Heart left ventricle (tissue), 16 donors: Measurements from ENCODE around the gene DRC1. TPM values are rescaled to one million over a fixed set of nuclear protein-coding genes. Genes with fewer than 3 reads are reported as not detected.
"Not testable (repeated sequence)": the region's sequence is repeated elsewhere in the genome, so short reads cannot be mapped to it uniquely, and the experiment has no call there.

Experiments
- ATAC-seq, 4 donors: fragments of 200-7000 bp; cut with Tn5 transposase; one replicate each; pipeline ENCODE4 v1.9.1; 2020 to 2022; ENCODE audit warnings: moderate library complexity in 4 of 4, mild to moderate bottlenecking in 3 of 4, moderate number of reproducible peaks in 1 of 4
- DNase-seq, 5 donors: peaks; one replicate each; pipeline ENCODE4 v3.0.0-alpha.2; 2020
- H3K27ac ChIP-seq, 12 donors: fragments of 200-600 bp; sonication (generic) in 4 of 12; one replicate each; pipeline versions ENCODE4 v1.5.0 to v1.8.0; 2016 to 2022; ENCODE audit warnings: mild to moderate bottlenecking in 2 of 12
- H3K27me3 ChIP-seq, 9 donors: fragments of 200-600 bp; sonication (generic) in 2 of 9; one replicate each; pipeline versions ENCODE4 v1.5.1 to v1.8.0; 2016 to 2022; ENCODE audit warnings: mild to moderate bottlenecking in 3 of 9
- H3K36me3 ChIP-seq, 9 donors: fragments of 200-600 bp; sonication (generic) in 2 of 9; one replicate each; pipeline versions ENCODE4 v1.5.0 to v1.8.0; 2018 to 2022; ENCODE audit warnings: mild to moderate bottlenecking in 2 of 9
- H3K4me1 ChIP-seq, 12 donors: fragments of 200-600 bp; sonication (generic) in 4 of 12; one replicate each; pipeline versions ENCODE4 v1.5.0 to v1.8.0; 2016 to 2022; ENCODE audit warnings: mild to moderate bottlenecking in 3 of 12
- H3K4me3 ChIP-seq, 12 donors: fragments of 200-600 bp; sonication (generic) in 4 of 12; one replicate each; pipeline versions ENCODE4 v1.5.0 to v1.8.0; 2017 to 2022; ENCODE audit warnings: mild to moderate bottlenecking in 9 of 12, moderate library complexity in 4 of 12
- H3K9me3 ChIP-seq, 12 donors: fragments of 200-600 bp; sonication (generic) in 4 of 12; one replicate each; pipeline versions ENCODE4 v1.5.0 to v1.8.0; 2016 to 2022; ENCODE audit warnings: mild to moderate bottlenecking in 1 of 12
- POLR2A ChIP-seq, 2 donors: fragments of 450-650 bp; IDR thresholded peaks; one replicate each; pipeline ENCODE4 v1.6.1; 2017; ENCODE audit warnings: antibody characterized with exemption in 2 of 2, mild to moderate bottlenecking in 2 of 2, moderate library complexity in 2 of 2
- WGBS, 4 donors: extraction: QIAGEN DNeasy Blood & Tissue Kit in 2 of 4; methylation state at CpG; one replicate each; pipeline versions ENCODE4 v1.1.5 to v1.1.7; 2013 to 2018; 5-methylcytosine and 5-hydroxymethylcytosine counted together
- intact Hi-C, 10 donors: fragments of 100-400 bp; cut with DNase I; formaldehyde crosslinking; loops; one replicate each; pipeline versions ENCODE4 v1.11.1 to v1.14.2; 2022
- polyA plus RNA-seq, 2 donors: library from polyadenylated mRNA; stranded (reverse); fragments of 200-250 nt; gene quantifications; one replicate each; pipeline ENCODE4 v1.2.3, GENCODE V29; 2013
- total RNA-seq, 9 donors: library from RNA; depleted of rRNA in 2 of 9; stranded (reverse); fragments of >200 nt in 2 of 9; fragmentation: NEBNext Ultra II Directional in 3 of 9; extraction: Animal tissue kit (Norgen Biotek cat#: 25700) in 3 of 9; gene quantifications; one replicate each; pipeline versions ENCODE4 v1.1.0 to v1.2.4, GENCODE V29; 2016 to 2023
- TF ChIP-seq, protein P1 (sequence below), 12 donors: fragments of 200-600 bp; sonication (generic) in 4 of 12; IDR thresholded peaks; one replicate each; pipeline versions ENCODE4 v1.5.0 to v1.8.0; 2018 to 2022; ENCODE audit warnings: antibody characterized with exemption in 12 of 12, mild to moderate bottlenecking in 5 of 12
- donor health status: ischemic (EF 13 %, LVEDD 7.1; RV severe dilation, severe dysfunction).
- donor health status: healthy with polysubstance abuse.
- donor health status: DM: no; HTN: yes; CAD: no.
- donor health status: DM: no; HTN: no; CAD: no.
- donor health status: ischemic (EF 25% LVEDD 6.9; RV normal size, moderate dysfunction).
- donor health status: ischemic (EF 25% LVEDD 5.7; RV mildly dilated, moderate dysfunction).
- donor health status: healthy.
- donor health status: DM: yes; HTN: yes; CAD: no.
- donor health status: ischemic (EF 35%, LVEDD 5.7; RV mildly dilated, moderate dysfunction).
- donor health status: nonischemic (EF 11% LVEDD 7.7; RV severe dilation, severe dysfunction).
- donor health status: DM: yes; HTN: yes; CAD: no.
- donor health status: PGD.
- donor health status: ischemic (EF 29% LVEDD 5.4; RV normal size, mild dysfunction).
- donor health status: nonischemic (EF 23%, LVEDD 6.1; RV moderate dilation, normal function).

Gene DRC1
- total and polyA plus RNA-seq, 11 donors, result 0.15 to 0.73 (median 0.44) TPM; not detected in 8

DNA sequence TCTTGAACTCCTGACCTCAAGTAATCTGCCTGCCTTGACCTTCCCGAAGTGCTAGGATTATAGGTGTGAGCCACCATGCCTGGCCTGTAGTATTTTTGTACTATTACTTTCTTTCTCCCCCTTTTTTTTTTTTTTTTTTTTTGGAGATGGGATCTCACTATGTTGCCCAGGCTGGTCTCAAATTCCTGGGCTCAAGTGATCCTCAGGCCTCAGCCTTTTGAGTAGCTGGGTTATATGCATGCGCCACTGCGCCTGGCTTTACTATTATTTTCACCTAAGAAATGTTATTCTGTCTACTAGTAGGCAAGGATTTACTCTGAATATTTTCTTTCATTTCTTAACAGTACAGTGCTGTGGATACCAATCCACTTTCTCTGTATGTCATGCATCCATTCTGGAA, 37.8 kb upstream of the DRC1 start:
- ATAC-seq (no peak), DNase-seq (no peak)
- intact Hi-C loops, result no loop called here
- no peaks in the 10 kb centered on the region for H3K9me3 ChIP-seq
- H3K27me3 ChIP-seq, result no peaks in the 10 kb centered on the region
- no peak overlapping the region for H3K27ac ChIP-seq
- 86 to 99% (median 97%) methylated on average over 3 of the region's 3 CpGs for WGBS, 4 donors
- TF ChIP-seq POLR2A (IDR thresholded peaks at IDR 0.05), result no peak
- TF ChIP-seq, protein P1, sequence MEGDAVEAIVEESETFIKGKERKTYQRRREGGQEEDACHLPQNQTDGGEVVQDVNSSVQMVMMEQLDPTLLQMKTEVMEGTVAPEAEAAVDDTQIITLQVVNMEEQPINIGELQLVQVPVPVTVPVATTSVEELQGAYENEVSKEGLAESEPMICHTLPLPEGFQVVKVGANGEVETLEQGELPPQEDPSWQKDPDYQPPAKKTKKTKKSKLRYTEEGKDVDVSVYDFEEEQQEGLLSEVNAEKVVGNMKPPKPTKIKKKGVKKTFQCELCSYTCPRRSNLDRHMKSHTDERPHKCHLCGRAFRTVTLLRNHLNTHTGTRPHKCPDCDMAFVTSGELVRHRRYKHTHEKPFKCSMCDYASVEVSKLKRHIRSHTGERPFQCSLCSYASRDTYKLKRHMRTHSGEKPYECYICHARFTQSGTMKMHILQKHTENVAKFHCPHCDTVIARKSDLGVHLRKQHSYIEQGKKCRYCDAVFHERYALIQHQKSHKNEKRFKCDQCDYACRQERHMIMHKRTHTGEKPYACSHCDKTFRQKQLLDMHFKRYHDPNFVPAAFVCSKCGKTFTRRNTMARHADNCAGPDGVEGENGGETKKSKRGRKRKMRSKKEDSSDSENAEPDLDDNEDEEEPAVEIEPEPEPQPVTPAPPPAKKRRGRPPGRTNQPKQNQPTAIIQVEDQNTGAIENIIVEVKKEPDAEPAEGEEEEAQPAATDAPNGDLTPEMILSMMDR (IDR thresholded peaks at IDR 0.05), result no peak
- peaks cover 0 to under 1% (median 0%) of the 10 kb centered on the region in 12 donors for H3K4me1 ChIP-seq
- peaks cover 0 to 43% (median 24%) of the 10 kb centered on the region in 9 donors for H3K36me3 ChIP-seq
- no peak overlapping the region for H3K4me3 ChIP-seq

DNA sequence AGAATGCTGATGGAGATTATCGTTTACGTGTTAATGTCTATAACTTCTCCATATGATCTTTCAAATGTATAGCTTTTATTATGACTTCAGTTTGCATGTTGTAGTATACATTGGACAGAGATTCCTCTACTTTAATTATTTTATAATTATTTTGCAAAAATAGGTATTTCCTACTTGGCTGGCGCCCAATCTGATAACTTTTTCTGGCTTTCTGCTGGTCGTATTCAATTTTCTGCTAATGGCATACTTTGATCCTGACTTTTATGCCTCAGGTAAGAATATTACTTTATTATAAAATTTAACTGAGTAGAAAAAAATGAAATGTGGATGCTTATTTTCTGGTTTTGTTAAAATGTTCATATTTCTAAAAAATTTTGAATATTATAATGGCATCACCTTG, 37.1 kb upstream of the DRC1 start:
- no peaks in the 10 kb centered on the region for H3K27me3 ChIP-seq
- DNase-seq (no peak), ATAC-seq (no peak)
- H3K4me3 ChIP-seq, result no peak overlapping the region
- intact Hi-C loops, result no loop called here
- H3K27ac ChIP-seq, result no peak overlapping the region
- peaks cover 0 to 50% (median 24%) of the 10 kb centered on the region in 9 donors for H3K36me3 ChIP-seq
- WGBS, 4 donors, result 88 to 91% (median 90%) methylated on average over 4 of the region's 4 CpGs
- peaks cover 0 to 7% (median 0%) of the 10 kb centered on the region in 12 donors for H3K4me1 ChIP-seq
- no peaks in the 10 kb centered on the region for H3K9me3 ChIP-seq
- no peak for TF ChIP-seq POLR2A (IDR thresholded peaks at IDR 0.05)
- TF ChIP-seq, protein P1 (IDR thresholded peaks at IDR 0.05), result no peak

DNA sequence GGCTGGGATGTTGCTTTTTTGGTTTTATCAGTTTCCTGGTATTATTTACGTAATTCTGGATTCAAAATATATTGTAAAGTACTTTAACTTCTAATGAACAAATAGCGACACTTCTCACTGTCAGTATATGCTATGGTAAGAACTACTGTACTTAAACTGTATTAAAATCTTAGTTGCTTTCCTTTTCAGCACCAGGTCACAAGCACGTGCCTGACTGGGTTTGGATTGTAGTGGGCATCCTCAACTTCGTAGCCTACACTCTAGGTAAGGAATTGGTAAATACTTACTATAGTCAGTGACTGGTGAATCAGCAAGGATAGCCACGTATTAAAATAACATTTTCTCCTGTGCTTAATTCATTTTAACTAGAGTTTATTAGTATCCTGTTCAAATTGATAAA, 34.8 kb upstream of the DRC1 start:
- Histone ChIP-seq H3K4me1 (peaks cover 0 to 7% (median 0%) of the 10 kb centered on the region in 12 donors), H3K9me3 (no peaks in the 10 kb centered on the region), H3K4me3 (no peak overlapping the region), H3K27ac (no peak overlapping the region), H3K36me3 (peaks cover 0 to 50% (median 24%) of the 10 kb centered on the region in 9 donors), H3K27me3 (no peaks in the 10 kb centered on the region)
- 92 to 96% (median 93%) methylated on average over 5 of the region's 5 CpGs for WGBS, 4 donors
- TF ChIP-seq, protein P1 (IDR thresholded peaks at IDR 0.05), result no peak
- no peak for TF ChIP-seq POLR2A (IDR thresholded peaks at IDR 0.05)
- ATAC-seq, result no peak
- DNase-seq, result no peak
- intact Hi-C loops, result no loop called here

DNA sequence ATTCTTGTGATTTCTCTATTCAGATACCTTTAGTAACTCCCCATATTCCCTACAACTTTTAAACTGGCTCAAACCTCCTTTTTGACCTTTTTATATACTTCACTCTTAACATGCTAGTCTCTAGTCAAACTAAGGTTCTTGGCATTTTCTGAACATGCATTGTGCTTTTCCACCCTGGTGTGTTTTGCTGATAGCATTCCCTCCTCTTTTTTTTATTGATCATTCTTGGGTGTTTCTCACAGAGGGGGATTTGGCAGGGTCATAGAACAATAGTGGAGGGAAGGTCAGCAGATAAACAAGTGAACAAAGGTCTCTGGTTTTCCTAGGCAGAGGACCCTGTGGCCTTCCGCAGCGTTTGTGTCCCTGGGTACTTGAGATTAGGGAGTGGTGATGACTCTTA, 32.1 kb upstream of the DRC1 start:
- DNase-seq, H3K27ac ChIP-seq, intact Hi-C loops, H3K4me1 ChIP-seq, H3K4me3 ChIP-seq, H3K27me3 ChIP-seq, ATAC-seq, H3K9me3 ChIP-seq: not testable (repeated sequence)
- 30 to 80% (median 35%) methylated on average over 2 of the region's 2 CpGs for WGBS, 4 donors
- peaks cover 0 to 65% (median 43%) of the 10 kb centered on the region in 9 donors for H3K36me3 ChIP-seq

DNA sequence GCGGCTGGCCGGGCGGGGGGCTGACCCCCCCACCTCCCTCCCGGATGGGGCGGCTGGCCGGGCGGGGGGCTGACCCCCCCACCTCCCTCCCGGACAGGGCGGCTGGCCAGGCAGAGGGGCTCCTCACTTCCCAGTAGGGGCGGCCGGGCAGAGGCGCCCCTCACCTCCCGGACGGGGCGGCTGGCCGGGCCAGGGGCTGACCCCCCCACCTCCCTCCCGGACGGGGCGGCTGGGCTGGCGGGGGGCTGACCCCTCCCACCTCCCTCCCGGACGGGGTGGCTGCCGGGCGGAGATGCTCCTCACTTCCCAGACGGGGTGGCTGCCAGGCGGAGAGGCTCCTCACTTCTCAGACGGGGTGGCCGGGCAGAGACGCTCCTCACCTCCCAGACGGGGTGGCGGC, 30.8 kb upstream of the DRC1 start:
- DNase-seq, H3K27me3 ChIP-seq, intact Hi-C loops, H3K4me1 ChIP-seq, H3K4me3 ChIP-seq, ATAC-seq, H3K9me3 ChIP-seq, H3K27ac ChIP-seq: not testable (repeated sequence)
- 85 to 94% methylated on average over 12 to 16 of the region's 31 CpGs; no CpG with 5 or more reads in 2 of the 4 donors for WGBS, 4 donors
- H3K36me3 ChIP-seq, result peaks cover 0 to 70% (median 48%) of the 10 kb centered on the region in 9 donors
